ENCODE data around the gene NFIA.

Gene NFIA

DNA sequence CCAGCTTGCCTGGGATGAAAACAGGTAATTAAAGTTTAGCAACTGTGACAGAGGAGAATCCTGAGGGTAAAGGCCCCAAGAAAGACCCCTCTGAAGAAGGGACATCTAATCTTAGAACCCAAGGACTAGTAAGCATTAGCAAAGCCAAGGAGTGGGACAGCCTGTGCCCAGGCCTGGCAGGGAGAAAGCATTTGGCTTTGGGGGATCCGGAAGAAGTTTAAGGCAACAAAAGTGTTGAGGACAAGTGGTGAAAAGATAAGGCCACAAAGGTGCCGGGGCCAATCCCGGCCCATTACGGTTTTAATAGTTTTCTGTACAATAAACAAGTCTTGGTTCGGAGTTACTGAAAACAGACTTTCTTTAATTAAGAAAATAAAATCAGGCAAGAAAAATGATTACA lies 367.0 kb downstream of the NFIA start:
- TF ChIP-seq, protein P1, sequence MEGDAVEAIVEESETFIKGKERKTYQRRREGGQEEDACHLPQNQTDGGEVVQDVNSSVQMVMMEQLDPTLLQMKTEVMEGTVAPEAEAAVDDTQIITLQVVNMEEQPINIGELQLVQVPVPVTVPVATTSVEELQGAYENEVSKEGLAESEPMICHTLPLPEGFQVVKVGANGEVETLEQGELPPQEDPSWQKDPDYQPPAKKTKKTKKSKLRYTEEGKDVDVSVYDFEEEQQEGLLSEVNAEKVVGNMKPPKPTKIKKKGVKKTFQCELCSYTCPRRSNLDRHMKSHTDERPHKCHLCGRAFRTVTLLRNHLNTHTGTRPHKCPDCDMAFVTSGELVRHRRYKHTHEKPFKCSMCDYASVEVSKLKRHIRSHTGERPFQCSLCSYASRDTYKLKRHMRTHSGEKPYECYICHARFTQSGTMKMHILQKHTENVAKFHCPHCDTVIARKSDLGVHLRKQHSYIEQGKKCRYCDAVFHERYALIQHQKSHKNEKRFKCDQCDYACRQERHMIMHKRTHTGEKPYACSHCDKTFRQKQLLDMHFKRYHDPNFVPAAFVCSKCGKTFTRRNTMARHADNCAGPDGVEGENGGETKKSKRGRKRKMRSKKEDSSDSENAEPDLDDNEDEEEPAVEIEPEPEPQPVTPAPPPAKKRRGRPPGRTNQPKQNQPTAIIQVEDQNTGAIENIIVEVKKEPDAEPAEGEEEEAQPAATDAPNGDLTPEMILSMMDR (IDR thresholded peaks at IDR 0.05; ENCODE audit: low read depth, low read length, missing control alignments), result no peak
- DNase-seq (ENCODE audit: extremely low read depth, low read depth), result no peak
- H3K4me3 ChIP-seq (replicated peaks; ENCODE audit: low read depth, low read length), result no peak overlapping the region

DNA sequence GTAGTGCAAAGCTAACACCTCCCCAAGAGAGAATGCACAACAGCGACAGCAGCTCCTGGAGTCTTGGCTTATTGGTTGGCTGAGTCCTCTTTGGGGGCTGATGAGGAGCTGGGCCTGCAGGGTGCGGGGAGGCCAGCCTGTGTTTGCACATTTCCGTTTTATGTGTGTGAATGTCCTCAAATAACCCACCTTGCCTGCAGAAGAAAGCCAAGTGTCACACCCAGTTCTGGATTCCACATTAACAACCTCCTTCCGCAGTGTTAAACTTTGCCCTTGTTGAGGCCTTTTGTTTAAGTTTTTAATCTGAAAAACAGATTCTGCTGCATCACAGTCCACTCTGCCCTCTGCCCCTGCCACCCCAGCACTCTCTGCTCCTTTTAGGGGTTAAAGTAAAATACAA lies 368.1 kb downstream of the NFIA start:
- DNase-seq (ENCODE audit: extremely low read depth, low read depth), result no peak
- no peak overlapping the region for H3K4me3 ChIP-seq (replicated peaks; ENCODE audit: low read depth, low read length)
- TF ChIP-seq, protein P1 (IDR thresholded peaks at IDR 0.05; ENCODE audit: low read depth, low read length, missing control alignments), result no peak

DNA sequence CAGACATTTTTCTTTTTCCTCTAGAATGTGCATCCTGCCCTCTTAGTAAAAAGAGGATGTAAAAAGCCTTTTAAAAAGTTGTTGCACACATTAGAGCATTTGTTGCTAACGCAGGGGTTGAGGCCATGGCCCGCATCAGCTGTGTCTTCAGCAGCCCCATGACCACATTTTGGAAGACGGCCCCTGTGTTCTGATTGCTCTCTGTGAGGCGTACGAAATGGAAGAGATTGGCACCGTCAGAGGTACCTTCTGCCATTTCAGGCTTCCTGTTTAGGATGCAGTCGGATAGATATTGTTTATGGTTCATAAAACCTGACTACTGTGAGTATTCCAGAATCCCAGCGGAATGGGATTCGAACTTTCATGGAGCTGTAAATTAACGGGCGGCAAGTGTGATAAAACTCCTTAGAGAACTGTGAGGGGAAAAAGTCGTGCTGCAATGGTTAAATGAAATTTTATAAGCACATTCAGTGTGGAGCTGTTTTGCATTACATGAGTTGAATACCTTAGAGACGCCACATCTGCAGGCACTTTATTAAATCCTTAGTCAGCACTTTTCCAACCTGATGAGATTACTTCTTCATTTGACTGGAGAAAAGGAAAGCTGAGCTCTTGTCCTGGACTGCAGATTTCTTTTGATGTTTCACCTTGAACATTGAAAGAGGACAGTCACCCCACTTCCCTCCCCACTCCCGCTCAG lies 368.7 kb downstream of the NFIA start:
- no peak overlapping the region for H3K4me3 ChIP-seq (replicated peaks; ENCODE audit: low read depth, low read length)
- DNase-seq (ENCODE audit: extremely low read depth, low read depth), result no peak
- TF ChIP-seq, protein P1 (IDR thresholded peaks at IDR 0.05; ENCODE audit: low read depth, low read length, missing control alignments), result no peak

DNA sequence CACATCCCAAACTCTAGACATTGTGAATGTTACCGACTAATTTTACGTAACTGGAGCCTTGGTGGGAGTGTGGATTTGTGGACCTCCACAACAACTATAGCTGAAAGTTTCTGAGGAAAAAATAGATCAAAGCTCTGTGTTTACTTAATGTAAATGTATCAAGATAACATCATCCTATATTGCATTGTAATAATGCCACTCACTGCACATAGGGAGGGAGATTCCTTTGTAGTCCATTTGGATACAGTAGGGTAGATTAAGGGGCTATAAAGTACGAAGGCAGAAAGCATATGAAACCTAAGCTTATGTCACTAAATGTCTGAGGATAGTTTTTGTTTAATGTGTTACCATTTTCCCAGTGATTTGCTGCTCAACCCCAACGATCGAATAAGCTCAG lies 369.2 kb downstream of the NFIA start:
- TF ChIP-seq, protein P1 (IDR thresholded peaks at IDR 0.05; ENCODE audit: low read depth, low read length, missing control alignments), result no peak
- no peak overlapping the region for H3K4me3 ChIP-seq (replicated peaks; ENCODE audit: low read depth, low read length)
- DNase-seq (ENCODE audit: extremely low read depth, low read depth), result no peak

DNA sequence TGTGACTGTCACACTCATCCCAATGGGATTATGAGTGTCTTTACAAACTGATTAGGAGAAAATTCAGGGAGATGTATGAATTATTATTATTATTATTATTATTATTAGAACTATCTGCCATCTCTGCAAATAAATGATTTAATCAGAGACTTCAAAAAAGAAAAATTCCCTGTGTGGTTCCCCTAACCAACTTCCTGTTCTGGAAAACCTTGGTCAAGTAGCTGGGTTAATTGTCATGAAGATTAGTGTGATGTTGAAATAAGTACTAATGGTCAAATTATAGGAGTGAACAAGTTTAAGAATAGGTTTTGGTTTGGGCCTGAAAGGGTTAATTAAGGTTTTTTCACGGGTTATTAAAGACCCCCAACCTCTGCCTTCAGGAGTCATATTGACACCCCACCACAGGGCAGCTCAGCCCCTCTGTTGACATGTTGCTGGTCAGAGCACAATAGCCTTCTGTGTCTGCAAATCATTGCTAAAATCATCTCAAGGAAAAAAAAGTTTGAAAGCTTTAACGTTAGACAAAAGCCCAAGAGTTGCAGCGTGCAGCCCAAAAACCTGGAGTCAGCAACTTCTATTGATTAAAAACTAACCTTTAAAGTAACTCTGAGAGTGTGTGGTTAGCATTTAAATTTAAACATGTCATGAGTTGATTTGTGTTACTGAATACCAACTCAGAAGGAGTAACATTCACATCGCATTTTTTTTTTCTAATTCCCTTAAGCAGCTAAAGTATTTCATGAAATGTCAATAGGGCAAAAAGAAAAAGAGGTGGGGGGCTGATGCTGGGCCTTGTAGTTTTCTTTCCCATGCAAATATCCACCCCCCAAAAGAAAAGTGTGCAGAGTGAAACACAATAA lies 370.0 kb downstream of the NFIA start:
- TF ChIP-seq, protein P1 (IDR thresholded peaks at IDR 0.05; ENCODE audit: low read depth, low read length, missing control alignments), result no peak
- DNase-seq (ENCODE audit: extremely low read depth, low read depth), result no peak
- no peak overlapping the region for H3K4me3 ChIP-seq (replicated peaks; ENCODE audit: low read depth, low read length)

DNA sequence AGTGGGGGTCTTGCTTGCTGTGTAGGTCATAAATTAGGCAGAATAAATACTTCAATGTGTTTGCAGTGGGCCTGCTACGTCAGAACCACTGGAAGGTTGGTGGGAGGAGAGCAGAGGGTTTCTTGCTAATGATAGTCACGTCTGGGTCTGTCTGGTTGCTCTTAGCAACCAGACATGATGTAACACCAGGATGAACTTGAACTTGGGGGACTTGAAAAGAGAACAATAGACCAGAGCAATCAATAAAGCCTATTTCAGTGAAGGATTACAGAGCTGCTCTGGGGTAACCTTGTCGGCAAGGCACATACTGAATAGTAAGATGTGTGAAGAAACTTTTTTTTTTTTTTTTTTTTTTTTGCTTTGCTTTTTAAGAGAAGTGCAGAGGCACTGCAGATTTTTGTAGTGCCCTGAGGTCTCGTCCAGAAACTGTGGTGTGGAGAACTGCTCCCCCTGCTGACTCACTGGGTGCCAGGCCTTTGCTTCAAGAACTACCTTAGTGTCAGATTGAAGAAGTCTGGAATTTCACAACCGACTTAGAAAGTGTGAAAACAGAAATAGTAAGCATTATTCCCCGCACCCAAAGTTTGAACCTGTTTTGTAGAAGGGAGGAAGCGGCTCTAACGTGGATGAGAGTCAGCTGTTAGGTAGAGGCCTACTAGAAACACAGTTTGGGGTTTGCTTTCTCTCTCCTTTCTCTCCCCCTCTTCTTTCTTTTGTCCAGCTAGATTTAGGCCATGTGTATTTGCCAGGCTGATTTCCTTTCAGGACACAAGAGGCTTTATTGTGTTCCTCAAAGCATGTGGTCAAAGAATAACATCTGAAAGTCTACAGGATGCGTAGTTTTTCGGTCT lies 371.0 kb downstream of the NFIA start:
- no peak overlapping the region for H3K4me3 ChIP-seq (replicated peaks; ENCODE audit: low read depth, low read length)
- DNase-seq (ENCODE audit: extremely low read depth, low read depth), result peak; percentile 72
- TF ChIP-seq, protein P1 (IDR thresholded peaks at IDR 0.05; ENCODE audit: low read depth, low read length, missing control alignments), result peak; percentile 92
